NCI-H1436 treated with DMSO at 0.1 percent for 48 hours (cell line): ENCODE data around the gene PRMT3.
"Not testable (repeated sequence)": the region's sequence is repeated elsewhere in the genome, so short reads cannot be mapped to it uniquely, and the experiment has no call there.

Experiments
- DNase-seq: peaks from one replicate; lab custom pipeline; 2025; lab: John Stamatoyannopoulos, UW

PRMT3 gene

DNA sequence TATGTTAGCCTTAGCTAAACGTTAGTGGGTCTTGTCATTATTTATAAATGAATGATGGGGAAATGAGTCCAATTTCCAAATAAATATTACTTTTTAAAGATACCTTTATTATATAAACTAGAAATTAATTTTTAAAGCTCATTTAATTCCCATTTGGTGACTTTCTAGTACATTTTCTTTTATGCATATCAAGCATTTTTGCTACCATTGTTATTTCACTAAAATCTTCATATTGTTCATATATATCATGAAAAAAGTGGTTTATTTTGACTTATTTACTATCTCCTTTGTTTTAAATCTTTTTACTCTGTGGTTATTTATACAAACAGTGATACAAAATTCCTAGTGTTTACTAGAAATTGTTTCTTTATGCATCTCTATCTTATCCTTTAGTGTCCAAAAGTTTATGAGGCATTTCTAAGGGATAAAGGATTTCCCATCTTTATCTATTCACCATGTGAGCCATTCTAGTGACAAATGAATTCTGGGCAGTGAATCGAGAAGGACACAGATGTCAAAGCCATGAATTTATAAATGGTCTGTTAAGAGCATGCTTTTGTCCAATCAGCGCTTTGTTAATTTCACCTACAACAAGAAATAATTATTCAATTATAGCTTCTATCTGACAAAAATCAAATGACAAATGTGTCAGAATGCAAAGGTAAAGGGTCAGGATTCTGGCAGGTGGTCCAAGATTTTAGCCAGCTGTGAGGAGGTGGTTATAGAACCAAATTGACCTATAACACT, 70.6 kb downstream of the PRMT3 start:
- no peak for DNase-seq

- DNase-seq, result no peak
Measured at GRCh38 chr11:20458905-20459632, 71.6 kb downstream of the PRMT3 start.

GRCh38 chr11:20459865-20460264, 72.3 kb downstream of the PRMT3 start:
- DNase-seq, result no peak

GRCh38 chr11:20464518-20464917, 77.0 kb downstream of the PRMT3 start:
- peak; percentile 12 for DNase-seq

DNA sequence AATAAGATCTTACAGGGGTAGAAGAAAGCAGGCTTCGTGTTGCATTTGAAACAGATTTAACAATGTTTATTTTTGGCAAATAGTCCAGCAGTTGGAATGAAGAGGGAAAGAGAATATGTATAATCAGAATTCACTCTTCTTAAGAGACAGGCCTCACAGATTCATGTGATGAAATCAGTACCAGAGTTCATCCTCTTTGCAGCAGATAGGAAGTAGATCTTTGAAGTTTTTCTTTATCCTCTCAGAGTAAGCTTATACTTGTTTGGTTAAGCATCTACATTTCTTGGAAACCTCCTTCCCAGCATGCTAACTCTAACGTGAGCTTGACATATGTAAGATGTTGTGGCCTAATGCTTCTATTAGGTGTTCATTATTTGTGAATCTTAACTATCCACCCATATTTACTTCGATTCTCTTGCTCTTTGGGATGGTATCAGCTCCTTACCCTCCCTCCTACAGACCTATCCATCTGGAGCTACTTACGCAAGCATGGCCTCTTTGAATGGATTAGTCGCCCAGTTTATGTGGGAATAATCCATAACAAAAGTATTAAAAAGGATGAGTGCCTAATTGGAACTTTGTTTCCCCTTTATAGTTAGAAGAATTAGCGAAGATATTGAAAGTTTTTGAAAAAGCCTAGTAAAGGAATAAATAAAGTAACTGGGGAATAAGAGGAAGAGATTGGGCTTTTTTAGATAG, 80.1 kb downstream of the PRMT3 start:
- no peak for DNase-seq

DNA sequence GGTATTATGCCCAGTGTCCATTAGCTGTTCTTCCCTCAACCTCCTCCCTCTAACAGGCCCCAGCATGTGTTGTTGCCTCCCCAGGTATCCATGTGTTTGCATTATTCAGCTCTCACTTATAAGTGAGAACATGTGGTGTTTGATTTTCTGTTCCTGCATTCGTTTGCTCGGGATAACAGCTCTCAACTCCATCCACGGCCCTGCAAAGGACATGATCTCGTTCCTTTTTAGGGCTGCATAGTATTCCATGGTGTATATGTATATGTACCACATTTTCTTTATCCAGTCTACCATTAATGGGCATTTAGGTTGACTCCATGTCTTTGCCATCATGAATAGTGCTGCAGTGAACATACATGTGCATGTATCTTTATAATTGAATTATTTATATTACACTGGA, 82.8 kb downstream of the PRMT3 start:
- DNase-seq, result no peak

DNA sequence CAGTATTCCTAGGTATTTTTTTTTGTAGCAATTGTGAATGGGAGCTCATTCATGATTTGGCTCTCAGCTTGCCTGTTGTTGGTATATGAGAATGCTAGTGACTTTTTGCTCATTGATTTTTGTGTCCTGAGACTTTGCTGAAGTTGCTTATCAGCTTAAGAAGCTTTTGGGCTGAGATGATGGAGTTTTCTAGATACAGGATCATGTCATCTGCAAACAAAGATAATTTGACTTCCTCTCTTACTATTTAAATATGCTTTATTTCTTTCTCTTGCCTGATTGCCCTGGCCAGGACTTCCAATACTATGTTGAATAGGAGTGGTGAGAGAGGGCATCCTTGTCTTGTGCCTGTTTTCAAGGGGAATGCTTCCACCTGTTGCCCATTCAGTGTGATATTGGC, 84.4 kb downstream of the PRMT3 start:
- not testable (repeated sequence) for DNase-seq

DNA sequence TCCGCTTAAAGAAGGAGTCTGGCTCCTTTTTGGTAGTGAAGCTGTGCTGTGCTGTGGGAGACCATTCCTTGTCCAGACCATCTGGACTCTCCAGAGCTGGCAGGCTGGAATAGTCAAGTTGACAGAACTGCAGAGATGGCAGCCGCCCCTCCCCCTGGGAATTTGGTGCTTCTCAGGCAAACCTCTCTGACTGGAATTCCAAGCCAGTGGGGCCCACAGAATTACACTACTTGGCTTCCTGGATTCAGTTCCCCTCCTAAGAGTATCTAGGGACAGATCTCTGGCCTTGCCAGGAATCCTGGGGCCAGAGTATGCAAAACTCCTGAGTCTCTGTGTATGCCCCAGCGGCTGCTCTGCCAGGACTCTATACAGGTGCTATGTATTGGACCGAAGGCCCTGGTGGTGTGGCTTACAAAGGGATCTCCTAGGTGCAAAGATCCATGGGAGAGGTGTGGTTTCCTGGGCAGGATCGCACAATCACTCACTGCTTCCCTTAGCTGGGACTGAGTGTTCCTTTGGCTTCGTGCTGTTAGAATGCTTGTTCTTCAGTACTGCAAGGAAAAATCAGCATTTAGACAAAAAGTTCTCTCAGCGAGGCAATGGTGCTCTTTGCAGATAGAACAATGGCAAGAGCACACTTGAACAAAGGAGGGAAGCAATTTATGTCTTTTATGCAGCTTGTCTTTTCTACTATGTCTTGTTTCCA, 86.8 kb downstream of the PRMT3 start:
- no peak for DNase-seq

GRCh38 chr11:20474882-20475517, 87.5 kb downstream of the PRMT3 start:
- no peak for DNase-seq

GRCh38 chr11:20477418-20478090, 90.0 kb downstream of the PRMT3 start:
- DNase-seq, result no peak

GRCh38 chr11:20479513-20479912, 92.0 kb downstream of the PRMT3 start:
- no peak for DNase-seq

GRCh38 chr11:20483931-20484330, 96.4 kb downstream of the PRMT3 start:
- DNase-seq, result no peak

GRCh38 chr11:20484416-20484815, 96.9 kb downstream of the PRMT3 start:
- DNase-seq, result not testable (repeated sequence)

GRCh38 chr11:20488352-20488751, 100.8 kb downstream of the PRMT3 start:
- DNase-seq, result peak; percentile 87

DNA sequence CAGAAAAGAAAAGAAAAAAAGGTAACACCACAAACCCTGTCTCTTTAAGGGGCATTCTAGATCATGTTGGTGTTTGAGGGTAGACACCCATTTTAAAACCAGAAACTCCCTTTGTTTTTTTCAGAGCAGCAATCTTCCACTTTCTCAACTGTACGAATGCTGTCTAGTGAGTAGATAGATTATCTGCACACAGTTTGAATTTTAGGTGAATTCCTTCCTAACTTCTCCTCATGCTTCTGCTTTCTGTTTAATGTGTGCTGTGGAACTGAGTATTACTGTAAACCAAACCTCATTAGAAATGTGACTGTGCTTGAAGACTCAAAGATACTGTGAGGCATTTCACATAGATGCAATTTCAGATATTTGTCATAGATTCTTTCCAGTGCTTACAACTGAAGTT, 102.4 kb downstream of the PRMT3 start:
- no peak for DNase-seq

DNA sequence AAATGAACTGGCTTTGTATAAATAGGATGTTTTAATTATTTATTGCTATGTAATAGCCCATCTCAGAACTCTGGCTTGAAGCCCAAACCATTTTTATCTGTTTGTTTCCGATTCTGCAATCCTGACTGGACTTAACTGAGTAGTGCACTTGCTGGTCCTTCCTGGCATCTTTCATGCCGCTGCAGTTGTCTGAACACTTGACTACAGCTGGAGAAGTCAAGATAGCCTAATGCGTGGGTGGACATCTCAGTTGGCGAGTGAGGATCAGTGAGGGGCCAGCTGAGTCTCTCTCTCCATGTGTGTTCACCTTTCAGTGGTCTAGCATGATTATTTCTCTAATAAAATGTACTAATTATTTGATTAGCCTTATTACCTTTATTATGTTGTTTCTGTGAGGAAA, 105.8 kb downstream of the PRMT3 start:
- no peak for DNase-seq

DNA sequence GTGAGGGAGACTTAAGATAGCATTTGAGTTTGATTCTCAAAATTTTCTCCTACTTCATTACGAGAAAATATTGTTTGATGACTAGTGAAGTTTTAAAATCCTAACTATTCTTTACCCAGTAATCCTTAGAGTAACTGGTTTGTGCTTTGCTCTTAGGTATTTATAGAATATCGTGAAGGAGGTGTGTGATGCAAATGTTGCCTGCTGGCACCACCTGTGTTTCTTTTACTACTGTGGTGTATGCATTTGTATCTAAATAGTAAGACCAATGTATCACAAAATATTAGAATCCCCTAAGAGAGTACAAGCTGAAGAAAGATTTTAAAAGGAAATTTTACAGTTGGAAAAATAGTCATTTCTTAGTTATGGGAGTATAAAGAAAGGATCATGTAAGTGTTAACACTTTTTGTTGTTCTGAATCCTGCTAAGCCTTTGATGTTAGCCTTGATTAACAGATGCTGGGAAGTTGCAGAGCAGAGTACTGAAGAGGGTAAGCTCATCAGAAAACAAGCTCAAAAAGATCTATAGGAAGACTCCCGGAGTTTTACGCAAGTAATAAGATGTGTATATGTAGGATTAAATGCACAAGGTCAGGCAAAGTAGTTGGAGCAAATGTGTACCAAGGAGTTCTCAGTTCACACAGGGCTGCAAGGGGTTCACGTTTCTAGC, 109.7 kb downstream of the PRMT3 start:
- no peak for DNase-seq

DNA sequence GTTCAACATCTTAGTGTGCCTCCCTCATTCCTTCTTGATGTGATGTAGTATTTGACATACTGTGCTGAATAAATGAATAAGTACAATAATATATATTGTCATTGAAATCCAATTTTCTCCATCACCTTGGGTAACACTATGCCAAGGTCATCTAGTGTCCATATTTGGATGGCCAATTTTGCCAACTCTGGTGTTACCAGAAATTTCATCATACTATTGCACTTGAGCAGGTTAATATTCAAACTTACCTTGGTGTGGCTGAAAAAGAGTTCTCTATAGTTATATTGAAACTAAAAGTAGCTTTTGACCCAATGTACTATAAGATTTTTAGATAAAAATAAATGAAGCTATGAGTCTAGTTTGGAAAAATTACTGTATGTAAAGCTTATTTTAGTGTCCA, 113.7 kb downstream of the PRMT3 start:
- DNase-seq, result no peak

GRCh38 chr11:20501971-20502370, 114.5 kb downstream of the PRMT3 start:
- no peak for DNase-seq

DNA sequence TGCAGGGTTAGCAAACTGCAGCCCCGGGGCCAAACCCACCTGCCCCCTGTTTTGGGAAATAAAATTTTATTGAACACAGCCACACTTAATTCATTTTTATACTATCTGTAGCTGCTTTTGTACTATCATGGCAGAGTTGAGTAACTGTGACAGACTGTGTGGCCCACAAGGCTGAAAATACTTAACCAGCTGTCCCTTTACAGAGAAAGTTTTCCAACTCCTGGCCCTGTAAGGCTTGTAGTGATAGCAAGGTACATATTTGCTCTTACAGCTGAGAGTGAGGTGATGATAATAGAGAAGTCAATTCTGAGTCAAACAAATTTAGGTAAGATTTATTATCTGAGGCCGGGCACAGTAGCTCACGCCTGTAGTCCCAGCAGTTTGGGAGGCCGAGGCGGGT, 124.5 kb downstream of the PRMT3 start:
- no peak for DNase-seq

- no peak for DNase-seq
Measured at GRCh38 chr11:20512869-20513268, 125.4 kb downstream of the PRMT3 start.
